Endothelial cell (in vitro differentiated cells): ENCODE measurements around the gene ACAP3. TPM values are rescaled to one million over a fixed set of nuclear protein-coding genes. Genes with fewer than 3 reads are reported as not detected.

ENCODE experiments used
- DNase-seq: peaks from one replicate; pipeline ENCODE4 v3.0.0; 2021; ENCODE audit warnings: low spot score
- H3K27ac Mint-ChIP-seq: one replicate; pipeline ENCODE4 v1.8.0; 2021; ENCODE audit warnings: mixed read lengths, inconsistent platforms; ENCODE audit not compliant: unreplicated experiment
- H3K27me3 Mint-ChIP-seq: one replicate; pipeline ENCODE4 v1.8.0; 2021; ENCODE audit warnings: mild to moderate bottlenecking, moderate library complexity, mixed read lengths, inconsistent platforms; ENCODE audit not compliant: unreplicated experiment
- H3K36me3 Mint-ChIP-seq: one replicate; pipeline ENCODE4 v1.8.0; 2021; ENCODE audit warnings: mild to moderate bottlenecking, low read depth, mixed read lengths, inconsistent platforms; ENCODE audit not compliant: unreplicated experiment
- H3K4me1 Mint-ChIP-seq: one replicate; pipeline ENCODE4 v1.8.0; 2021; ENCODE audit warnings: mild to moderate bottlenecking, mixed read lengths, inconsistent platforms; ENCODE audit not compliant: unreplicated experiment
- H3K4me3 Mint-ChIP-seq: one replicate; pipeline ENCODE4 v1.8.0; 2021; ENCODE audit warnings: mild to moderate bottlenecking, mixed read lengths, inconsistent platforms; ENCODE audit not compliant: unreplicated experiment
- H3K9me3 Mint-ChIP-seq: one replicate; pipeline ENCODE4 v1.8.0; 2021; ENCODE audit warnings: mixed read lengths, inconsistent platforms; ENCODE audit not compliant: unreplicated experiment
- CTCF ChIP-seq: fragments of 200-600 bp; sonication (generic); IDR thresholded peaks from one replicate; pipeline ENCODE4 v1.5.0; 2021; ENCODE audit warnings: antibody characterized with exemption; ENCODE audit not compliant: unreplicated experiment
- total RNA-seq: library from RNA; stranded (reverse); fragmentation: NEBNext Ultra II Directional; extraction: Animal tissue kit (Norgen Biotek cat#: 25700); gene quantifications from one replicate; pipeline ENCODE4 v1.2.1, GENCODE V29; 2021; ENCODE audit not compliant: unreplicated experiment

The ACAP3 gene
- total RNA-seq, 1 donor from 2014 or later: 54.0 TPM

- DNase-seq: peak; percentile 82
- Mint-ChIP-seq H3K27ac (no peak within 1 kb of the TSS), H3K36me3 (peaks cover 6% of the 10 kb centered on the region), H3K4me3 (peak within 1 kb of the TSS; percentile 84), H3K4me1 (peaks cover 4% of the 10 kb centered on the region), H3K27me3 (peaks cover 24% of the 10 kb centered on the region), H3K9me3 (no peaks in the 10 kb centered on the region)
- peak; percentile 50 for TF ChIP-seq CTCF
Observed at GRCh38 chr1:1349256-1350012, 41.7 kb upstream of the ACAP3 start, which contains the start of gene DVL1. Gene DVL1 (minus strand): TSS chr1:1349418. CDS start chr1:1349065, 353 bp downstream.

- TF ChIP-seq CTCF: no peak
- Mint-ChIP-seq H3K4me3 (peak overlapping the region; percentile 84), H3K36me3 (peaks cover 6% of the 10 kb centered on the region), H3K4me1 (peaks cover 4% of the 10 kb centered on the region), H3K9me3 (no peaks in the 10 kb centered on the region), H3K27me3 (peaks cover 18% of the 10 kb centered on the region), H3K27ac (no peak overlapping the region)
- no peak for DNase-seq
Observed at GRCh38 chr1:1348420-1349255, 40.9 kb upstream of the ACAP3 start.

- H3K27ac Mint-ChIP-seq: no peak overlapping the region
- peaks cover 6% of the 10 kb centered on the region for H3K36me3 Mint-ChIP-seq
- peaks cover 17% of the 10 kb centered on the region for H3K27me3 Mint-ChIP-seq
- H3K4me3 Mint-ChIP-seq: peak overlapping the region; percentile 84
- H3K4me1 Mint-ChIP-seq: peaks cover 4% of the 10 kb centered on the region
- TF ChIP-seq CTCF: no peak
- no peak for DNase-seq
- H3K9me3 Mint-ChIP-seq: no peaks in the 10 kb centered on the region
Observed at GRCh38 chr1:1347663-1348419, 40.1 kb upstream of the ACAP3 start.

- no peak for DNase-seq
- no peaks in the 10 kb centered on the region for H3K36me3 Mint-ChIP-seq
- no peak overlapping the region for H3K27ac Mint-ChIP-seq
- H3K4me1 Mint-ChIP-seq: peaks cover under 1% of the 10 kb centered on the region
- no peak for TF ChIP-seq CTCF
- H3K9me3 Mint-ChIP-seq: no peaks in the 10 kb centered on the region
- H3K4me3 Mint-ChIP-seq: peak overlapping the region; percentile 42
- H3K27me3 Mint-ChIP-seq: peaks cover 11% of the 10 kb centered on the region
Observed at GRCh38 chr1:1347026-1347595, 39.4 kb upstream of the ACAP3 start.
